HepG2 (cell line): Measurements from ENCODE around the gene C1orf35. TPM values are rescaled to one million over a fixed set of nuclear protein-coding genes. Genes with fewer than 3 reads are reported as not detected.
A peak's percentile ranks its signal among the peaks of the same experiment; 100 is the strongest.

ENCODE experiments used
- AKAP8 ChIP-seq: sonication (generic); formaldehyde crosslinking; IDR thresholded peaks from 2 replicates; pipeline ENCODE4 v1.5.1; 2020; ENCODE audit warnings: mild to moderate bottlenecking, missing genetic modification reagents
- CHD2 ChIP-seq: IDR thresholded peaks from 2 replicates; pipeline ENCODE4 v1.6.1; 2011; ENCODE audit warnings: low read depth, low read length, improper control_type of control experiment
- CTCF ChIP-seq: sonication (generic); formaldehyde crosslinking; IDR thresholded peaks from 2 replicates; pipeline ENCODE4 v1.5.0; 2020; ENCODE audit warnings: mild to moderate bottlenecking, missing genetic modification reagents, moderate library complexity
- EED ChIP-seq: sonication (generic); formaldehyde crosslinking; IDR thresholded peaks from 2 replicates; pipeline ENCODE4 v1.5.0; 2020; ENCODE audit warnings: mild to moderate bottlenecking, missing genetic modification reagents
- FOXA1 ChIP-seq, 2 experiments: fragments of 450-650 bp in 1 of 2; sonication (generic) in 1 of 2; formaldehyde crosslinking in 1 of 2; IDR thresholded peaks; 2 replicates each; pipeline versions ENCODE4 v1.4.0 to v1.6.1; 2016 to 2020; ENCODE audit warnings: missing genetic modification reagents in 1 of 2
- KLF12 ChIP-seq: sonication (generic); formaldehyde crosslinking; IDR thresholded peaks from 2 replicates; pipeline ENCODE4 v1.4.0; 2020; ENCODE audit warnings: missing genetic modification reagents, borderline replicate concordance
- MBD4 ChIP-seq: IDR thresholded peaks from 2 replicates; pipeline ENCODE4 v1.6.1; 2012; ENCODE audit warnings: low read length, inconsistent platforms, borderline replicate concordance
- MIXL1 ChIP-seq: IDR thresholded peaks from 2 replicates; pipeline ENCODE4 v1.6.1; 2016
- PCBP2 ChIP-seq: fragments of 200-400 bp; formaldehyde crosslinking; optimal IDR thresholded peaks from 2 replicates; pipeline ENCODE3; 2018; ENCODE audit warnings: low read length, low read depth; ENCODE audit not compliant: poor library complexity, severe bottlenecking
- SMARCC2 ChIP-seq: fragments of 450-650 bp; IDR thresholded peaks from 2 replicates; pipeline ENCODE4 v1.6.1; 2017; ENCODE audit warnings: antibody characterized with exemption, mild to moderate bottlenecking
- TBX3 ChIP-seq: fragments of 450-650 bp; IDR thresholded peaks from 2 replicates; pipeline ENCODE4 v1.6.1; 2017; ENCODE audit warnings: antibody characterized with exemption, mild to moderate bottlenecking, inconsistent platforms, borderline replicate concordance
- TGIF2 ChIP-seq: IDR thresholded peaks from 2 replicates; pipeline ENCODE4 v1.6.1; 2016; ENCODE audit warnings: control low read depth, missing compliant biosample characterization
- ZNF121 ChIP-seq: sonication (generic); formaldehyde crosslinking; IDR thresholded peaks from 2 replicates; pipeline ENCODE4 v1.5.0; 2020; ENCODE audit warnings: mild to moderate bottlenecking, missing genetic modification reagents
- ZNF446 ChIP-seq: sonication (generic); formaldehyde crosslinking; IDR thresholded peaks from 2 replicates; pipeline ENCODE4 v1.5.0; 2020; ENCODE audit warnings: mild to moderate bottlenecking, missing genetic modification reagents
- ZNF761 ChIP-seq: sonication (generic); formaldehyde crosslinking; conservative IDR thresholded peaks from 2 replicates; pipeline ENCODE4 v1.4.0; 2020; ENCODE audit warnings: mild to moderate bottlenecking, missing genetic modification reagents
- ZNF790 ChIP-seq: sonication (generic); formaldehyde crosslinking; IDR thresholded peaks from 2 replicates; pipeline ENCODE4 v1.8.0; 2022; ENCODE audit warnings: missing genetic modification reagents, mild to moderate bottlenecking, borderline replicate concordance
- ZNF841 ChIP-seq: sonication (generic); formaldehyde crosslinking; IDR thresholded peaks from 2 replicates; pipeline ENCODE4 v1.8.1; 2023; ENCODE audit warnings: missing genetic modification reagents, borderline replicate concordance
- polyA plus RNA-seq, 8 experiments: library from polyadenylated mRNA; depleted of rRNA in 3 of 8; stranded (reverse) in 7 of 8; unstranded in 1 of 8; fragments of >200 nt; fragmentation: Illumina TruSeq in 4 of 8; extraction: Trizol in 4 of 8; gene quantifications; 2 replicates each; pipeline versions ENCODE4 v1.2.1 to v1.2.3, GENCODE V29; 2011 to 2016; ENCODE audit warnings: low read depth in 4 of 8, missing spikeins in 1 of 8, mixed read lengths in 1 of 8; ENCODE audit not compliant: insufficient read depth in 1 of 8
- total RNA-seq, 5 experiments: library from RNA; depleted of rRNA; stranded (reverse); fragments of >200 nt; fragmentation: Illumina TruSeq; extraction: Trizol; gene quantifications; 2 replicates each; pipeline ENCODE4 v1.2.3, GENCODE V29; 2016; ENCODE audit warnings: low read depth in 1 of 5
- TF ChIP-seq, protein P1 (sequence below): sonication (generic); formaldehyde crosslinking; IDR thresholded peaks from 2 replicates; pipeline ENCODE4 v1.4.0; 2020; ENCODE audit warnings: missing genetic modification reagents
- TF ChIP-seq, protein P2 (sequence below): sonication (generic); formaldehyde crosslinking; IDR thresholded peaks from 2 replicates; pipeline ENCODE4 v1.5.1; 2020; ENCODE audit warnings: mild to moderate bottlenecking, missing genetic modification reagents, moderate library complexity
- TF ChIP-seq, protein P3 (sequence below): sonication (generic); formaldehyde crosslinking; IDR thresholded peaks from 2 replicates; pipeline ENCODE4 v1.5.1; 2020; ENCODE audit warnings: missing genetic modification reagents, mild to moderate bottlenecking, borderline replicate concordance
- TF ChIP-seq, protein P4 (sequence below): sonication (generic); formaldehyde crosslinking; IDR thresholded peaks from 2 replicates; pipeline ENCODE4 v1.4.0; 2020; ENCODE audit warnings: missing genetic modification reagents, low read depth, mild to moderate bottlenecking, borderline replicate concordance

The C1orf35 gene
- total and polyA plus RNA-seq, 2 of the 13 experiments (the other 11 are each of a cell fraction or from before 2014, with no cell fraction given), result 8.1 to 19.3 TPM

GRCh38 chr1:228102791-228103620 lies at the start of gene C1orf35 (continued):
- TF ChIP-seq MIXL1 (CRISPR knock-in tag), result peak; percentile 48; the same call in 1 of the 2 replicates
- TF ChIP-seq, protein P1, sequence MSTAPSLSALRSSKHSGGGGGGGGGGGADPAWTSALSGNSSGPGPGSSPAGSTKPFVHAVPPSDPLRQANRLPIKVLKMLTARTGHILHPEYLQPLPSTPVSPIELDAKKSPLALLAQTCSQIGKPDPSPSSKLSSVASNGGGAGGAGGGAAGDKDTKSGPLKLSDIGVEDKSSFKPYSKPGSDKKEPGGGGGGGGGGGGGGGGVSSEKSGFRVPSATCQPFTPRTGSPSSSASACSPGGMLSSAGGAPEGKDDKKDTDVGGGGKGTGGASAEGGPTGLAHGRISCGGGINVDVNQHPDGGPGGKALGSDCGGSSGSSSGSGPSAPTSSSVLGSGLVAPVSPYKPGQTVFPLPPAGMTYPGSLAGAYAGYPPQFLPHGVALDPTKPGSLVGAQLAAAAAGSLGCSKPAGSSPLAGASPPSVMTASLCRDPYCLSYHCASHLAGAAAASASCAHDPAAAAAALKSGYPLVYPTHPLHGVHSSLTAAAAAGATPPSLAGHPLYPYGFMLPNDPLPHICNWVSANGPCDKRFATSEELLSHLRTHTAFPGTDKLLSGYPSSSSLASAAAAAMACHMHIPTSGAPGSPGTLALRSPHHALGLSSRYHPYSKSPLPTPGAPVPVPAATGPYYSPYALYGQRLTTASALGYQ (CRISPR knock-in tag), result no peak; the same call in none of the 2 replicates
- no peak for TF ChIP-seq CHD2
- no peak for TF ChIP-seq TBX3
- TF ChIP-seq TGIF2 (CRISPR knock-in tag), result 0 out of 2 replicates have a peak, but pooled peaks have one; percentile 79
- TF ChIP-seq, protein P2, sequence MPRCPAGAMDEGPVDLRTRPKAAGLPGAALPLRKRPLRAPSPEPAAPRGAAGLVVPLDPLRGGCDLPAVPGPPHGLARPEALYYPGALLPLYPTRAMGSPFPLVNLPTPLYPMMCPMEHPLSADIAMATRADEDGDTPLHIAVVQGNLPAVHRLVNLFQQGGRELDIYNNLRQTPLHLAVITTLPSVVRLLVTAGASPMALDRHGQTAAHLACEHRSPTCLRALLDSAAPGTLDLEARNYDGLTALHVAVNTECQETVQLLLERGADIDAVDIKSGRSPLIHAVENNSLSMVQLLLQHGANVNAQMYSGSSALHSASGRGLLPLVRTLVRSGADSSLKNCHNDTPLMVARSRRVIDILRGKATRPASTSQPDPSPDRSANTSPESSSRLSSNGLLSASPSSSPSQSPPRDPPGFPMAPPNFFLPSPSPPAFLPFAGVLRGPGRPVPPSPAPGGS (CRISPR knock-in tag), result peak; percentile 84
- TF ChIP-seq ZNF446 (CRISPR knock-in tag), result peak; percentile 43; the same call in 1 of the 2 replicates
- TF ChIP-seq KLF12 (CRISPR knock-in tag), result peak; percentile 47; the same call in 1 of the 2 replicates
- no peak; the same call in 1 of the 2 replicates for TF ChIP-seq EED (CRISPR knock-in tag)
- peak; percentile 28; the same call in 1 of the 2 replicates for TF ChIP-seq CTCF (CRISPR knock-in tag)
- TF ChIP-seq SMARCC2, result no peak
- TF ChIP-seq FOXA1 (IDR thresholded peaks at IDR 0.05), result no peak
- peak; percentile 24; the same call in 1 of the 2 replicates for TF ChIP-seq FOXA1 (CRISPR knock-in tag; IDR thresholded peaks at IDR 0.05)
- TF ChIP-seq PCBP2, result no peak
- no peak for TF ChIP-seq ZNF790
- TF ChIP-seq ZNF121 (CRISPR knock-in tag), result peak; percentile 25; the same call in 1 of the 2 replicates
- TF ChIP-seq MBD4, result no peak
- TF ChIP-seq, protein P3, sequence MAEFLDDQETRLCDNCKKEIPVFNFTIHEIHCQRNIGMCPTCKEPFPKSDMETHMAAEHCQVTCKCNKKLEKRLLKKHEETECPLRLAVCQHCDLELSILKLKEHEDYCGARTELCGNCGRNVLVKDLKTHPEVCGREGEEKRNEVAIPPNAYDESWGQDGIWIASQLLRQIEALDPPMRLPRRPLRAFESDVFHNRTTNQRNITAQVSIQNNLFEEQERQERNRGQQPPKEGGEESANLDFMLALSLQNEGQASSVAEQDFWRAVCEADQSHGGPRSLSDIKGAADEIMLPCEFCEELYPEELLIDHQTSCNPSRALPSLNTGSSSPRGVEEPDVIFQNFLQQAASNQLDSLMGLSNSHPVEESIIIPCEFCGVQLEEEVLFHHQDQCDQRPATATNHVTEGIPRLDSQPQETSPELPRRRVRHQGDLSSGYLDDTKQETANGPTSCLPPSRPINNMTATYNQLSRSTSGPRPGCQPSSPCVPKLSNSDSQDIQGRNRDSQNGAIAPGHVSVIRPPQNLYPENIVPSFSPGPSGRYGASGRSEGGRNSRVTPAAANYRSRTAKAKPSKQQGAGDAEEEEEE (CRISPR knock-in tag), result no peak
- 0 out of 2 replicates have a peak, but pooled peaks have one; percentile 63 for TF ChIP-seq AKAP8 (CRISPR knock-in tag)
- peak; percentile 84; the same call in 1 of the 2 replicates for TF ChIP-seq ZNF761 (CRISPR knock-in tag)
- TF ChIP-seq, protein P4, sequence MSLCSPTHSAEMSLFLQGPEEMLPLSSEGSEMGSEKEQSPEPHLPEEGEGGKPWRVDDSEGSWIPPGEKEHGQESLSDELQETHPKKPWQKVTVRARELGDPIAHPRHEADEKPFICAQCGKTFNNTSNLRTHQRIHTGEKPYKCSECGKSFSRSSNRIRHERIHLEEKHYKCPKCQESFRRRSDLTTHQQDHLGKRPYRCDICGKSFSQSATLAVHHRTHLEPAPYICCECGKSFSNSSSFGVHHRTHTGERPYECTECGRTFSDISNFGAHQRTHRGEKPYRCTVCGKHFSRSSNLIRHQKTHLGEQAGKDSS (CRISPR knock-in tag), result peak; percentile 93
- no peak for TF ChIP-seq ZNF841 (CRISPR knock-in tag)
